GM12878 (cell line): ENCODE results near the gene TCF15. TPM values are rescaled to one million over a fixed set of nuclear protein-coding genes. Genes with fewer than 3 reads are reported as not detected.

Experiments
- ATAC-seq: fragments of 200-7000 bp; cut with Tn5 transposase; 3 replicates; pipeline ENCODE4 v1.9.1; 2020; ENCODE audit warnings: mild to moderate bottlenecking, moderate library complexity
- BruUV-seq: library from RNA; stranded (reverse); fragments of 400-500 nt; replicated peaks from 2 replicates; lab custom pipeline; 2021; lab: Mats Ljungman, UMichigan
- CTCF ChIA-PET: fragments of 300-600 bp; sonication (Branson Sonifier 250); formaldehyde crosslinking; extraction: SDS; loops from one replicate; lab custom pipeline; 2021; ENCODE audit warnings: inconsistent platforms; lab: Yijun Ruan, JAX
- POLR2A ChIA-PET: fragments of 350-600 bp; formaldehyde crosslinking; extraction: SDS; loops from one replicate; lab custom pipeline; 2021; ENCODE audit warnings: inconsistent platforms; lab: Charles Lee
- RAD21 ChIA-PET: fragments of 300-600 bp; sonication (Branson Sonifier 250); formaldehyde crosslinking; loops from one replicate; lab custom pipeline; 2023; ENCODE audit warnings: antibody characterized with exemption; ENCODE audit not compliant: unreplicated experiment; lab: Charles Lee
- SMC1A ChIA-PET: fragments of 300-600 bp; sonication (Branson Sonifier 250); formaldehyde crosslinking; loops from one replicate; lab custom pipeline; 2023; ENCODE audit not compliant: unreplicated experiment, uncharacterized antibody; lab: Charles Lee
- DNase-seq: peaks from one replicate; pipeline ENCODE4 v3.0.0-alpha.2; 2011; ENCODE audit warnings: low read depth, low spot score
- FAIRE-seq: peaks from 3 replicates; lab custom pipeline; 2011; peaks lifted over from hg19 to GRCh38; lab: Jason Lieb, UNC
- H2AFZ ChIP-seq: 2 replicates; pipeline ENCODE4 v1.6.0; 2011; ENCODE audit warnings: low read depth, low read length, control low read depth; ENCODE audit not compliant: control insufficient read depth
- H3K27ac ChIP-seq: 2 replicates; pipeline ENCODE4 v1.5.1; 2011; ENCODE audit warnings: control low read depth; ENCODE audit not compliant: control insufficient read depth, insufficient read depth
- H3K27me3 ChIP-seq, 2 experiments: replicated peaks in 1 of 2; 2 replicates each; pipeline versions ENCODE4 v1.6.0 to v1.6.1; 2011; ENCODE audit warnings: low read length in 1 of 2; ENCODE audit not compliant: control insufficient read depth in 2 of 2, insufficient read depth in 2 of 2
- H3K36me3 ChIP-seq, 2 experiments: 2 replicates each; pipeline ENCODE4 v1.5.1; 2011; ENCODE audit warnings: low read length in 1 of 2; ENCODE audit not compliant: control insufficient read depth in 2 of 2, insufficient read depth in 2 of 2
- H3K4me1 ChIP-seq: 2 replicates; pipeline ENCODE4 v1.6.1; 2011; ENCODE audit warnings: mild to moderate bottlenecking, low read length, moderate library complexity, mixed read lengths; ENCODE audit not compliant: control insufficient read depth, insufficient read depth
- H3K4me2 ChIP-seq: 2 replicates; pipeline ENCODE4 v1.6.0; 2011; ENCODE audit warnings: control low read depth; ENCODE audit not compliant: control insufficient read depth, insufficient read depth
- H3K4me3 ChIP-seq: fragments of 200-600 bp; sonication (generic); 2 replicates; pipeline ENCODE4 v1.5.1; 2016
- H3K79me2 ChIP-seq: 2 replicates; pipeline ENCODE4 v1.6.0; 2011; ENCODE audit warnings: low read length; ENCODE audit not compliant: control insufficient read depth, insufficient read depth
- H3K9ac ChIP-seq: 2 replicates; pipeline ENCODE4 v1.8.0; 2011; ENCODE audit warnings: low read length, control low read depth, mixed read lengths; ENCODE audit not compliant: control insufficient read depth, insufficient read depth
- H3K9me3 ChIP-seq: replicated peaks from 3 replicates; pipeline ENCODE4 v1.5.1; 2011; ENCODE audit warnings: mild to moderate bottlenecking, low read length; ENCODE audit not compliant: control insufficient read depth, insufficient read depth
- H4K20me1 ChIP-seq: 2 replicates; pipeline ENCODE4 v1.6.0; 2011; ENCODE audit not compliant: control insufficient read depth, insufficient read depth
- CHD1 ChIP-seq: IDR thresholded peaks from 2 replicates; pipeline ENCODE4 v1.6.1; 2012; ENCODE audit warnings: low read depth, low read length, improper control_type of control experiment
- ESRRA ChIP-seq: IDR thresholded peaks from 2 replicates; pipeline ENCODE4 v1.6.1; 2012; ENCODE audit warnings: mild to moderate bottlenecking, low read length, improper control_type of control experiment
- GATAD2B ChIP-seq: fragments of 450-650 bp; conservative IDR thresholded peaks from 2 replicates; pipeline ENCODE4 v1.6.1; 2017; ENCODE audit warnings: low read depth, mild to moderate bottlenecking, moderate library complexity
- HDGF ChIP-seq: fragments of 450-650 bp; IDR thresholded peaks from 2 replicates; pipeline ENCODE4 v1.6.1; 2016; ENCODE audit warnings: antibody characterized with exemption
- LARP7 ChIP-seq: fragments of 450-650 bp; IDR thresholded peaks from 2 replicates; pipeline ENCODE4 v1.6.1; 2017; ENCODE audit warnings: mild to moderate bottlenecking
- MEF2A ChIP-seq: IDR thresholded peaks from 2 replicates; pipeline ENCODE4 v1.6.1; 2011; ENCODE audit warnings: low read depth, mild to moderate bottlenecking, low read length, moderate library complexity; ENCODE audit not compliant: insufficient read depth
- NR2C1 ChIP-seq: fragments of 450-650 bp; IDR thresholded peaks from 2 replicates; pipeline ENCODE4 v1.6.1; 2017; ENCODE audit warnings: antibody characterized with exemption, mild to moderate bottlenecking, moderate library complexity
- NRF1 ChIP-seq: conservative IDR thresholded peaks from 2 replicates; pipeline ENCODE4 v1.6.1; 2011; ENCODE audit warnings: mild to moderate bottlenecking, low read depth, low read length, improper control_type of control experiment
- SPI1 ChIP-seq: IDR thresholded peaks from 2 replicates; pipeline ENCODE4 v1.6.1; 2011; ENCODE audit warnings: low read depth, mild to moderate bottlenecking, low read length, moderate library complexity, borderline replicate concordance; ENCODE audit not compliant: insufficient read depth
- ZNF207 ChIP-seq: fragments of 450-650 bp; IDR thresholded peaks from 2 replicates; pipeline ENCODE4 v1.6.1; 2014; ENCODE audit warnings: antibody characterized with exemption, mild to moderate bottlenecking, borderline replicate concordance
- ZNF24 ChIP-seq: fragments of 450-650 bp; IDR thresholded peaks from 2 replicates; pipeline ENCODE4 v1.6.1; 2017; ENCODE audit warnings: antibody characterized with exemption, mild to moderate bottlenecking
- ZNF384 ChIP-seq: IDR thresholded peaks from 2 replicates; pipeline ENCODE4 v1.6.1; 2012; ENCODE audit warnings: low read depth, mild to moderate bottlenecking, low read length, improper control_type of control experiment, borderline replicate concordance
- WGBS: methylation state at CpG from one replicate; pipeline ENCODE4 v1.1.6; 2016; ENCODE audit warnings: low lambda C conversion rate; ENCODE audit not compliant: insufficient replicate concordance, insufficient coverage; ENCODE audit errors: missing lambda C conversion rate; 5-methylcytosine and 5-hydroxymethylcytosine counted together
- in situ Hi-C: fragments of 300-500 bp; cut with MboI; formaldehyde crosslinking; loops from 9 replicates; pipeline ENCODE4 v1.14.3; 2018; ENCODE audit warnings: mixed read lengths
- intact Hi-C: fragments of 100-400 bp; cut with micrococcal nuclease; formaldehyde crosslinking; loops from one replicate; pipeline ENCODE4 v1.14.2; 2022; ENCODE audit not compliant: unreplicated experiment
- polyA plus RNA-seq, 11 experiments: library from polyadenylated mRNA; depleted of rRNA in 4 of 11; unstranded in 6 of 11; stranded (reverse) in 5 of 11; fragments of >200 nt; fragmentation: Nextera tagmentation in 4 of 11; fragmentation: Illumina TruSeq in 1 of 11; extraction: Ambion mirVana in 4 of 11; extraction: Trizol in 1 of 11; gene quantifications; 1 replicate in 1 of 11; 2 replicates in 10 of 11; pipeline versions ENCODE4 v1.2.1 to v1.2.3, GENCODE V29; 2011 to 2016; ENCODE audit warnings: inconsistent platforms in 2 of 11, missing spikeins in 2 of 11, low read depth in 1 of 11
- total RNA-seq, 4 experiments: library from RNA; depleted of rRNA in 3 of 4; stranded (reverse); fragments of >200 nt in 3 of 4; fragmentation: Illumina TruSeq in 1 of 4; extraction: Trizol in 1 of 4; gene quantifications; 2 replicates each; pipeline versions ENCODE4 v1.2.1 to v1.2.3, GENCODE V29; 2013 to 2021
- TF ChIP-seq, protein P1 (sequence below): fragments of 450-650 bp; IDR thresholded peaks from 2 replicates; pipeline ENCODE4 v1.6.1; 2017; ENCODE audit warnings: borderline replicate concordance
- TF ChIP-seq, protein P2 (sequence below): fragments of 450-650 bp; formaldehyde crosslinking; IDR thresholded peaks from 2 replicates; pipeline ENCODE4 v1.5.0; 2022; ENCODE audit warnings: mild to moderate bottlenecking, missing genetic modification characterization
- TF ChIP-seq, protein P3 (sequence below): IDR thresholded peaks from 2 replicates; pipeline ENCODE4 v1.6.1; 2012; ENCODE audit warnings: low read length, inconsistent platforms

The TCF15 gene
- total and polyA plus RNA-seq, 10 of the 15 experiments (the other 5 are each of a cell fraction or from before 2014, with no cell fraction given): 0.08 TPM; not detected in 9

DNA sequence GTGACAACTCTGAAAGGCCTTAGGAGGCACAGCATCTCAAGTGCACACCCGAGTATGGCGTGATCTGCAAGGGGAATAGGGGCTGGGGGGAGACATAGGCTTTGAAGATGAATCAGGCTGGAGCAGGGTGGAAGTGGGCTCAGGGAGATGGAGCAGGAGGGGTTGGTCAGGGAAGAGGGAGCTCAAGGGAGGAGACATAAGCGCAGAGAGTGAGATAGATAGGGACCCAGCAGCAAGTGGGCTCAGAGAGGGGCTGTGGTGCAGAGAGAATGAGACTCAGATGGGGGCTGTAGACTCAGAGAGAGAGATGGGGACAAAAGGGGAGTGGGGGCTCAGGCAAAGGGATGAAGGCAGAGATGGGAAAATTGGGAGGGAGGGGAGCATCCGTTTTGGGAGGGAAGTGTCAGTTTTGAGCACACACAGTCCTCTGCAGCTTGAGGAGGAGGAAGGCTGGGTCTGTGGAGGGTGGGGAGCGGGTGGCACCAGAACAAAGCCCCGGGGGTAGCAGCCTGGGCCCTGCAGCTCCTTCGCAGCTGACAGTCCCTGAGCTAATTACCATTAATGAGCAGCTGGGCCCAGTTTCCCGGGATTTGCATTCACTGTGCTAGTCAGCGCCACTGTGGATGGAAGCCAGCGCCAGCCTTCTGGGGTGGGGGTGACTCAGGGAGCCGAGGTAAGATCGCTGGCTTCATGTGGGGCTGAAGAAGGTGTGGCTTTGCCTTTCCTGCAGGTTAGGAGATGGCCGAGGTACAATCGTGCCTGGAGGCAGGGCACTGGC is 24.2 kb upstream of the TCF15 start (continued):
- TF ChIP-seq, protein P1, sequence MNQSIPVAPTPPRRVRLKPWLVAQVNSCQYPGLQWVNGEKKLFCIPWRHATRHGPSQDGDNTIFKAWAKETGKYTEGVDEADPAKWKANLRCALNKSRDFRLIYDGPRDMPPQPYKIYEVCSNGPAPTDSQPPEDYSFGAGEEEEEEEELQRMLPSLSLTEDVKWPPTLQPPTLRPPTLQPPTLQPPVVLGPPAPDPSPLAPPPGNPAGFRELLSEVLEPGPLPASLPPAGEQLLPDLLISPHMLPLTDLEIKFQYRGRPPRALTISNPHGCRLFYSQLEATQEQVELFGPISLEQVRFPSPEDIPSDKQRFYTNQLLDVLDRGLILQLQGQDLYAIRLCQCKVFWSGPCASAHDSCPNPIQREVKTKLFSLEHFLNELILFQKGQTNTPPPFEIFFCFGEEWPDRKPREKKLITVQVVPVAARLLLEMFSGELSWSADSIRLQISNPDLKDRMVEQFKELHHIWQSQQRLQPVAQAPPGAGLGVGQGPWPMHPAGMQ: no peak
- TF ChIP-seq MEF2A (no peak), ZNF24 (no peak), CHD1 (no peak)

DNA sequence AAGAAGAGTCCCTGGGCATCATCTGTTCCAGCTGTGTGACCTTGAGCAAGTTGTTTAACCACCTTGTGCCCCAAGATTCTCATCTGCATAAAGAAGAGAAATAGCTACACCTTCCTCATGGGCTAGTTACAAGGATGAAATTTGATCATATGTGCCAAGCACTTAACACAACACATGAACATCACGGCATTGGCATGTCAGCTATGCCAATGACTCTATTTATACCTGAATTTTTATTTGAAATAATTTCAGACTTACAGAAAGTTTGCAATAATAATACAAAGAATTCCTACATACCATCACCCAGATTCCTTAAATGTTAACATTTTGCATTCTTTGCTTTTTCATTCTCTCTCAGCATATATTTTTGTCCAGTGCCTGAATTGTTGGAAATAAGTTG is 21.0 kb upstream of the TCF15 start:
- H3K27ac ChIP-seq: no peak overlapping the region
- in situ Hi-C loops (no loop called here), intact Hi-C loops (no loop called here)
- no peaks in the 10 kb centered on the region for H4K20me1 ChIP-seq
- FAIRE-seq (no peak), DNase-seq (no peak), ATAC-seq (no peak)
- no peak for TF ChIP-seq NRF1
- TF ChIP-seq ZNF207: no peak
- no peak for TF ChIP-seq ESRRA
- TF ChIP-seq HDGF: no peak
- no peak for TF ChIP-seq SPI1
- TF ChIP-seq, protein P2, sequence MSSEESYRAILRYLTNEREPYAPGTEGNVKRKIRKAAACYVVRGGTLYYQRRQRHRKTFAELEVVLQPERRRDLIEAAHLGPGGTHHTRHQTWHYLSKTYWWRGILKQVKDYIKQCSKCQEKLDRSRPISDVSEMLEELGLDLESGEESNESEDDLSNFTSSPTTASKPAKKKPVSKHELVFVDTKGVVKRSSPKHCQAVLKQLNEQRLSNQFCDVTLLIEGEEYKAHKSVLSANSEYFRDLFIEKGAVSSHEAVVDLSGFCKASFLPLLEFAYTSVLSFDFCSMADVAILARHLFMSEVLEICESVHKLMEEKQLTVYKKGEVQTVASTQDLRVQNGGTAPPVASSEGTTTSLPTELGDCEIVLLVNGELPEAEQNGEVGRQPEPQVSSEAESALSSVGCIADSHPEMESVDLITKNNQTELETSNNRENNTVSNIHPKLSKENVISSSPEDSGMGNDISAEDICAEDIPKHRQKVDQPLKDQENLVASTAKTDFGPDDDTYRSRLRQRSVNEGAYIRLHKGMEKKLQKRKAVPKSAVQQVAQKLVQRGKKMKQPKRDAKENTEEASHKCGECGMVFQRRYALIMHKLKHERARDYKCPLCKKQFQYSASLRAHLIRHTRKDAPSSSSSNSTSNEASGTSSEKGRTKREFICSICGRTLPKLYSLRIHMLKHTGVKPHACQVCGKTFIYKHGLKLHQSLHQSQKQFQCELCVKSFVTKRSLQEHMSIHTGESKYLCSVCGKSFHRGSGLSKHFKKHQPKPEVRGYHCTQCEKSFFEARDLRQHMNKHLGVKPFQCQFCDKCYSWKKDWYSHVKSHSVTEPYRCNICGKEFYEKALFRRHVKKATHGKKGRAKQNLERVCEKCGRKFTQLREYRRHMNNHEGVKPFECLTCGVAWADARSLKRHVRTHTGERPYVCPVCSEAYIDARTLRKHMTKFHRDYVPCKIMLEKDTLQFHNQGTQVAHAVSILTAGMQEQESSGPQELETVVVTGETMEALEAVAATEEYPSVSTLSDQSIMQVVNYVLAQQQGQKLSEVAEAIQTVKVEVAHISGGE (CRISPR knock-in tag): no peak
- no peak for TF ChIP-seq GATAD2B
- TF ChIP-seq LARP7: no peak
- TF ChIP-seq NR2C1: no peak
- TF ChIP-seq ZNF384: no peak
- TF ChIP-seq, protein P3, sequence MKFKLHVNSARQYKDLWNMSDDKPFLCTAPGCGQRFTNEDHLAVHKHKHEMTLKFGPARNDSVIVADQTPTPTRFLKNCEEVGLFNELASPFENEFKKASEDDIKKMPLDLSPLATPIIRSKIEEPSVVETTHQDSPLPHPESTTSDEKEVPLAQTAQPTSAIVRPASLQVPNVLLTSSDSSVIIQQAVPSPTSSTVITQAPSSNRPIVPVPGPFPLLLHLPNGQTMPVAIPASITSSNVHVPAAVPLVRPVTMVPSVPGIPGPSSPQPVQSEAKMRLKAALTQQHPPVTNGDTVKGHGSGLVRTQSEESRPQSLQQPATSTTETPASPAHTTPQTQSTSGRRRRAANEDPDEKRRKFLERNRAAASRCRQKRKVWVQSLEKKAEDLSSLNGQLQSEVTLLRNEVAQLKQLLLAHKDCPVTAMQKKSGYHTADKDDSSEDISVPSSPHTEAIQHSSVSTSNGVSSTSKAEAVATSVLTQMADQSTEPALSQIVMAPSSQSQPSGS: no peak
- ChIA-PET CTCF (interaction anchor here (2.1 to 6.3 kb wide), 2 partner anchors 14 to 36 kb away, joined by 6 to 26 read pairs; no protein-coding TSS in a partner anchor), POLR2A (no interaction called here), RAD21 (no interaction called here), SMC1A (interaction anchor here (1.5 kb wide), 1 partner anchor 94 kb away, joined by 4 read pairs; no protein-coding TSS in a partner anchor)
- peaks cover 0 to 2% of the 10 kb centered on the region in 2 experiments; a peak in 2 of 4 replicates for H3K27me3 ChIP-seq
- H3K9me3 ChIP-seq: no peaks in the 10 kb centered on the region
- H3K79me2 ChIP-seq: no peaks in the 10 kb centered on the region
- no peak overlapping the region for H2AFZ ChIP-seq
- H3K9ac ChIP-seq: no peak overlapping the region
- H3K36me3 ChIP-seq: no peaks in the 10 kb centered on the region
- H3K4me2 ChIP-seq: no peak overlapping the region
- BruUV-seq: no TSS peak
- H3K4me3 ChIP-seq: no peak overlapping the region
- 26% methylated on average over 1 of the region's 1 CpG for WGBS
- H3K4me1 ChIP-seq: no peaks in the 10 kb centered on the region
